Activated CD4-positive, alpha-beta T cell treated with anti-CD3 and anti-CD28 coated beads for 1 hour (primary cell): ENCODE data around the gene ALKBH4.
"Not testable (repeated sequence)": the region's sequence is repeated elsewhere in the genome, so short reads cannot be mapped to it uniquely, and the experiment has no call there.

ENCODE experiments used
- DNase-seq: peaks from one replicate; pipeline ENCODE4 v3.0.0-alpha.2; 2020

ALKBH4 gene

DNA sequence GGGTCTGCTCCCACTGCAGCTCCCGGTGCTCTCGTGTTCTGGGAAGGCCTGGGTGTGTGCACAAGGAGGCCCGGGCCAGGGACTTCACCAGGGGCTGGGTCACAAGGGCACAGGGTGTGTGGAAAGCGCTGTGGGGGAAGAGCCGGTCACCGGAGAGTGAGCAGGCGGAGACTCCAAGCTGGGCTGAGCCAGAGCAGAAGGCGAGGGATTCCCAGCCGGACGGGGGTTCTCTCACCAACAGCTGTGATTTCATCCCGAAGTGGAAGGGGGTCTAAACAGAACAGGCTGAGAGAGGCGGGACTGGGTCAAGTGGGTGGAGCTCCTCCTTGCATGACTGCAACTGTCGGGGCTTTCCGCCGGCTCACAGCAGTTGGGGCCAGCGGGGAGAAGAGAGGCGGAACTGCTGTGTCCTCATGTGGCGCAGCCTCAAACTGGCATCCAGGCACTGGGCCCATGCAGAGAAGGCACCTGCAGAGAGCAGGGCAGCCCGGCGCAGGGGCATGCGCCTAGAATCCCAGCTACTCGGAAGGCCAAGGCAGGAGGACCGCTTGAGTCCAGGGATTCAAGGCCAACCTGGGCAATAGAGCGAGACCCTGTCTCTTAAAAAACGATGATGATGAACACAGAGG lies 38.9 kb downstream of the ALKBH4 start:
- peak; percentile 75 for DNase-seq

DNA sequence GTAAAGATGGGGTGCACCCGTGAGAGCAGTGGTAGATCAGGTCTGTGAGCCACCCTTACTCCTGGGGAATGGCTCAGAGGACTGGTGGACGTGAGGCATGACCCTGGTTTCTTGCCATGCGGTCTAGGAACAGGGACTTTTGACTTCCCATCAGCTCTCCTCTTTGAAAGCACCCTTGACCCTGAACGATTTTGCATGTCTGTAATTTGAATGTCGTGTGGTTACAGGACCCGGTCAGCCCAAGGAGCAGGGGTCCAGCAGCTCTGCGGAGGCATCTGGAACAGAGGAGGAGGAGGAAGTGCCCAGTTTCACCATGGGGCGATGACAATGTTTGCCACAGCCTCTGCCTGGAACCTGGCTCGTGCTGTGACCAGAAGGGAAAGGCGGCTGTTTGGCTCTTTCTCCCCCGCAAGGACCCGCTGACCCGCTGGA lies 39.9 kb downstream of the ALKBH4 start:
- DNase-seq: no peak

DNA sequence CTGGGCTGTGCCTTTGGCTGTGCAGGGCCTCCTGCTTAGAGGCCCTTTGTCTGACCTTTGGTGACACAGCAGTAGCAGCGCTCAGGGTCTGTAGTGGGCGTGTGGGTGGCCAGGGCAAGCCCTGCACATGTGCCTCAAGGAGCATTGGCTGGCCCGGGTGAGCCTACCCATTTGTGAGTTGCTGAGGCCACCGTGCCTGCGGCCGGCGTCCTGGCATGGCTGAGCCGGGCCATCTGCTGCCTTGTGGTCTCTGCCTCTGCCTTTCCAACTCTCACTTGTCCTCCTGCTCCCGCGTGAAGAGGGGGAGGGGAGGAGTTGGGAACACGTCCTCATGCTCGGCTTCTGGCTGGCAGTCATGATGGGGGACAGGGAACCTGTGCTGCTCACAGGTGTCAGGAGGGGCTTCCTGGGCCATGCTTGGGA lies 40.5 kb downstream of the ALKBH4 start:
- no peak for DNase-seq

DNA sequence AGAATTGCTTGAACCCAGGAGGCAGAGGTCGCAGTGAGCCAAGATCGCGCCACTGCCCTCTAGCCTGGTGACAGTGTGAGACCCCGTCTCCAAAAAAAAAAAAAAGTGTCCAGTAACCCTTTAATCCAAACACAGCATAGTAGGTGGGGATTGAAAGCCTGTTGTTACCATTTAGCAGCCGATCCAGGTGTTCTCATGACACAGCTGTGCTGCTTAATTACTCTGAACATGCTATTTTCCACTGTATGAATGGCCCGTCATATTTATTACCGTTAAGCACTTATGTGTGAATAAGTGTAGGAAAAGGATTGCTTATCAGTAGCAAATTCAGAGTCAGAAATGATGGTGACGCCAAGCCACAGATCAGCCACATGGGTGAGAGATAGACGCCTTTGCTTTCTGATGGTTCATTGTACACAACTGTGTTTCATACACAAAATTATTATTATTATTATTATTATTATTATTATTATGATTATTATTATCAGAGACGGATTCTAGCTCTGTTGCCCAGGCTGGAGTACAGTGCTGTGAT lies 42.9 kb downstream of the ALKBH4 start:
- DNase-seq: no peak

- DNase-seq: no peak
Measured at GRCh38 chr7:102418592-102418991, 46.1 kb downstream of the ALKBH4 start.

- DNase-seq: no peak
Measured at GRCh38 chr7:102417105-102417504, 47.6 kb downstream of the ALKBH4 start.

DNA sequence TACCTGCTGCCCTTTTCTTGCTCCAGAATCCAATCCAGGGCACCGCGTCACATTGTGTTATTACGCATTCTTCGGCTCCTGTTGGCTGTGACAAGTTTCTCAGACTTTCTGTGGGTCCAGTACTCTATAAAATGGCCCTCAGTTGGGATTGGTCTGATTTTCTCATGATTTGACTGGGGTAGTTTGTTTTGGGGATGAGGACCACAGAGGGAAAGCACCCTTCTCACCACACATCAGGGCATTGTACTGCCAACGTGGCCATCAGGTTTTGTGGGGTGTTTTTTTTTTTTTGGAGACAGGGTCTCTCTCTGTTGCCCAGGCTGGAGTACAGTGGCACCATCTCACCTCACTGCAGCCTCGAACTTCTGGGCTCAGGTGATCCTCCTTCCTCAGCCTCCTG lies 48.3 kb downstream of the ALKBH4 start:
- no peak for DNase-seq

DNA sequence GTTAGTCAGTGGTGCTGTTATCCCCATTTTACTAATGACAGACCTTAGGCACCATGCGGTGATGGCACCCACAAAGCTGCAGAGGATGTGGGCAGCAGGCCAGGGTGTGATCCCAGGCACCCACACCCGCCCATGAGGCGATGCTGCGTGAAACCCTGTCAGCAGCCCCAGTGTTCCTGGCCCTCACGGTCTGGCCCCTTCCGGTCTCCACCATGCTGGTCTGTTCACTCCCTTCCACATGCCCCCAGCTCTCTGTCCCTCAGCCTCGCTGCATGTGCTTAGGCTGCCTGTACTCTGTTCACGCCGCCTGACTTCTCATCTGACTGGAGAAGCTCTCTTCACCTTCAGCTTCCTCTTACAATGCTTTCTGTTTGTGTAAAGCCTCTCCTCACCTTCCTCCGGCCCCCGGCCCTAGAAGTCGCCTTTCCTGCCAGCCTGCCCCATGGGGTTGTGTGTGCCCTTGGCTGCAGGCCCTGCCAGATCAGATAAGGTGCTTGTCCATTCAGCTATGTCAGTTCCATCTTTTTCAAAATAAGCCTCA lies 48.9 kb downstream of the ALKBH4 start:
- no peak for DNase-seq

DNA sequence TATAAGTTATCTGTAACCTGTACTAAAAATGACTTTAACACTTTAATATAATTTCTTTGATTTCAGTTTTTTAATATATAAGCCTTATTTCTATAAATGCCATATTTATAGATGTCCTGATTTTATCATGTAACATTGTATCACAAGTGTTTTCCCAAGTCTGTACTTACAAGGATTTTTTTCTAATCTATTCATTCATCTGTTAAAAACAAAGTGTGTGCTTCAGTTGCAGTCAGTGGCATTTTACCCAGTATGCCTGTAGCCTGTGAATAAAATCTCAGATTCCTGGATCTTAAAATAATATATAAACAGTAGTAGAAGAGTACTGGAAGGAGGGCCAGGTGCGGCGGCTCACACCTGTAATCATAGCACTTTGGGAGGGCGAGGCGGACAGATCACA lies 51.1 kb downstream of the ALKBH4 start:
- no peak for DNase-seq

DNA sequence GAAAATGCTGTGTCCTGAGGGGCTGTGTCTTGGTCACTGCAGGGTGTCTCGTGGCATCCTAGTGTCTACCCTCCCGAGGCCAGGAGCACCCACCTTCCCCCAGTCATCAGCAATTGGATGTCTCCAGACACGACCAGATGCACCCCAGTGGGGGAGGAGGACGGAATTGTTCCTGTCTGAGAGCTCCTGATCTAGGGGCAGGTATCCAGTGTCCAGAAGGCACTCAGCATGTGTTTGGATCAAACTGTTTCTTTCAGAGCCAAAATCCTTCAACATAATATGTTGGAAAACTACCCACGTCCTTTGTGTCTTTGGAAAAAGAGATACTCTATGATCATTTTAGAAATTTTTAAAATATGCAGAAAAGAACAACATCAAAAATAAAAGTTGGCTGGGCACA lies 51.6 kb downstream of the ALKBH4 start:
- DNase-seq: no peak

DNA sequence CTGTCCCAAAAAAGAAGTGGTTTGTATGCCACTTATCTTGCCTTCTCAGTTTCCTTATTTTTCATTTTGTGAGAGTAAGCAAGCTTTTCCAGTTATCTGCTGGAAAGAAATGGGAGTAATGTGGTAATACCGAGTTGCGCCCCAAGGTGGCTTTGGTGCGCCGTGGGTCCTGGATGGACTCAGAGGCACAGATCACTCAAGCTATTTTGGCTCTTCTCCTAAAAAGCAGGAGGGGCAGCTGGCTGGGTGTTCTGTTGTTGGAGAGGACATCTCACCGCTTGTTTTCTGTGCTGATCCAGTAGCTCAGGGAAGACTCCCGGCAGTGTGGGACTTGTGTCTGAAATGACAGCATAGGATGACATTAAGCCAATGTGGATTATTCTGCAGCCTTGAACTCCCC lies 52.1 kb downstream of the ALKBH4 start:
- DNase-seq: peak; percentile 38

- no peak for DNase-seq
Measured at GRCh38 chr7:102410918-102411317, 53.7 kb downstream of the ALKBH4 start.

GRCh38 chr7:102410123-102410522 lies 54.5 kb downstream of the ALKBH4 start:
- DNase-seq: no peak

- DNase-seq: no peak
Measured at GRCh38 chr7:102409340-102409739, 55.3 kb downstream of the ALKBH4 start.

- not testable (repeated sequence) for DNase-seq
Measured at GRCh38 chr7:102408530-102408929, 56.1 kb downstream of the ALKBH4 start.

GRCh38 chr7:102407910-102408309 lies 56.8 kb downstream of the ALKBH4 start:
- DNase-seq: no peak
